Urinary bladder (tissue), 4 donors: Measurements from ENCODE around the gene PGAP6. TPM values are rescaled to one million over a fixed set of nuclear protein-coding genes. Genes with fewer than 3 reads are reported as not detected.
A peak's percentile ranks its signal among the peaks of the same experiment; 100 is the strongest.
"Not testable (repeated sequence)": the region's sequence is repeated elsewhere in the genome, so short reads cannot be mapped to it uniquely, and the experiment has no call there.

Source experiments
- DNase-seq: peaks from one replicate; pipeline ENCODE4 v3.0.0-alpha.2; 2015; ENCODE audit errors: extremely low spot score
- H3K27ac ChIP-seq: one replicate; pipeline ENCODE4 v1.5.1; 2013; ENCODE audit warnings: low read depth, mild to moderate bottlenecking, moderate library complexity
- H3K36me3 ChIP-seq: one replicate; pipeline ENCODE4 v1.6.1; 2013; ENCODE audit warnings: mild to moderate bottlenecking, moderate library complexity; ENCODE audit not compliant: insufficient read depth
- H3K4me1 ChIP-seq: one replicate; pipeline ENCODE4 v1.6.1; 2013; ENCODE audit warnings: mild to moderate bottlenecking, moderate library complexity; ENCODE audit not compliant: insufficient read depth
- H3K4me3 ChIP-seq: one replicate; pipeline ENCODE4 v1.5.1; 2013; ENCODE audit warnings: low read depth, low read length
- WGBS: extraction: QIAGEN DNeasy Blood & Tissue Kit; methylation state at CpG from one replicate; pipeline ENCODE4 v1.1.7; 2013; 5-methylcytosine and 5-hydroxymethylcytosine counted together
- polyA plus RNA-seq: library from polyadenylated mRNA; stranded (reverse); fragments of 200-250 nt; gene quantifications from one replicate; pipeline ENCODE4 v1.2.3, GENCODE V29; 2013
- total RNA-seq: library from RNA; depleted of rRNA; stranded (reverse); fragments of >200 nt; gene quantifications from one replicate; pipeline ENCODE4 v1.2.3, GENCODE V29; 2014
- donor health status: healthy with polysubstance abuse.
- donor health status: healthy.

Gene PGAP6
- total and polyA plus RNA-seq, 2 donors: 15.9 to 53.8 TPM

GRCh38 chr16:351804-352520, 29.8 kb downstream of the PGAP6 start:
- Histone ChIP-seq H3K4me3 (peak overlapping the region; percentile 89), H3K36me3 (no peaks in the 10 kb centered on the region), H3K4me1 (no peaks in the 10 kb centered on the region), H3K27ac (no peak overlapping the region)
- under 1% methylated on average over 95 of the region's 95 CpGs for WGBS
- DNase-seq: no peak

- Histone ChIP-seq H3K4me1 (no peaks in the 10 kb centered on the region), H3K36me3 (no peaks in the 10 kb centered on the region), H3K4me3 (no peak overlapping the region), H3K27ac (no peak overlapping the region)
- no peak for DNase-seq
- 79% methylated on average over 8 of the region's 8 CpGs for WGBS
Observed at GRCh38 chr16:350203-350602, 31.6 kb downstream of the PGAP6 start.

GRCh38 chr16:349211-349610, 32.6 kb downstream of the PGAP6 start:
- H3K27ac ChIP-seq: no peak overlapping the region
- H3K4me1 ChIP-seq: no peaks in the 10 kb centered on the region
- DNase-seq: no peak
- no peaks in the 10 kb centered on the region for H3K36me3 ChIP-seq
- 91% methylated on average over 7 of the region's 7 CpGs for WGBS
- no peak overlapping the region for H3K4me3 ChIP-seq

GRCh38 chr16:348495-348894, 33.3 kb downstream of the PGAP6 start:
- not testable (repeated sequence) for DNase-seq, H3K4me1 ChIP-seq, H3K27ac ChIP-seq, H3K36me3 ChIP-seq, H3K4me3 ChIP-seq
- WGBS: 93% methylated on average over 10 of the region's 10 CpGs

- Histone ChIP-seq H3K4me1 (no peaks in the 10 kb centered on the region), H3K4me3 (no peak overlapping the region), H3K36me3 (no peaks in the 10 kb centered on the region), H3K27ac (no peak overlapping the region)
- DNase-seq: no peak
- 94% methylated on average over 6 of the region's 6 CpGs for WGBS
Observed at GRCh38 chr16:347203-347602, 34.6 kb downstream of the PGAP6 start.

- WGBS: 88% methylated on average over 15 of the region's 15 CpGs
- Histone ChIP-seq H3K27ac (no peak overlapping the region), H3K4me3 (no peak overlapping the region), H3K36me3 (no peaks in the 10 kb centered on the region), H3K4me1 (no peaks in the 10 kb centered on the region)
- DNase-seq: no peak
Observed at GRCh38 chr16:346587-346986, 35.2 kb downstream of the PGAP6 start.

- H3K4me3 ChIP-seq: no peak overlapping the region
- 93% methylated on average over 11 of the region's 11 CpGs for WGBS
- H3K36me3 ChIP-seq: no peaks in the 10 kb centered on the region
- H3K4me1 ChIP-seq: no peaks in the 10 kb centered on the region
- no peak overlapping the region for H3K27ac ChIP-seq
- DNase-seq: no peak
Observed at GRCh38 chr16:345772-346171, 36.0 kb downstream of the PGAP6 start.

- Histone ChIP-seq H3K36me3 (no peaks in the 10 kb centered on the region), H3K4me1 (no peaks in the 10 kb centered on the region), H3K27ac (no peak overlapping the region), H3K4me3 (no peak overlapping the region)
- WGBS: 90% methylated on average over 18 of the region's 18 CpGs
- no peak for DNase-seq
Observed at GRCh38 chr16:342455-343213, 39.1 kb downstream of the PGAP6 start.

GRCh38 chr16:341974-342336, 39.8 kb downstream of the PGAP6 start:
- WGBS: 88% methylated on average over 13 of the region's 13 CpGs
- H3K27ac ChIP-seq, DNase-seq, H3K4me3 ChIP-seq, H3K4me1 ChIP-seq, H3K36me3 ChIP-seq: not testable (repeated sequence)

GRCh38 chr16:341095-341973, 40.4 kb downstream of the PGAP6 start:
- 97% methylated on average over 46 of the region's 47 CpGs for WGBS

GRCh38 chr16:340370-341091, 41.2 kb downstream of the PGAP6 start:
- no peak for DNase-seq
- H3K4me3 ChIP-seq: no peak overlapping the region
- 94% methylated on average over 23 of the region's 23 CpGs for WGBS
- H3K36me3 ChIP-seq: no peaks in the 10 kb centered on the region
- no peak overlapping the region for H3K27ac ChIP-seq
- no peaks in the 10 kb centered on the region for H3K4me1 ChIP-seq

More at GRCh38 chr16:341095-341973, 40.4 kb downstream of the PGAP6 start:
- H3K4me3 ChIP-seq, H3K36me3 ChIP-seq, H3K4me1 ChIP-seq, H3K27ac ChIP-seq, DNase-seq: not testable (repeated sequence)

GRCh38 chr16:339680-340079, 42.1 kb downstream of the PGAP6 start:
- DNase-seq: no peak
- WGBS: 70% methylated on average over 5 of the region's 5 CpGs
- H3K36me3 ChIP-seq: no peaks in the 10 kb centered on the region

GRCh38 chr16:337975-338575, 43.7 kb downstream of the PGAP6 start:
- Histone ChIP-seq H3K27ac (no peak overlapping the region), H3K4me1 (no peaks in the 10 kb centered on the region), H3K36me3 (no peaks in the 10 kb centered on the region), H3K4me3 (no peak overlapping the region)
- no peak for DNase-seq
- WGBS: 83% methylated on average over 21 of the region's 21 CpGs

More at GRCh38 chr16:339680-340079, 42.1 kb downstream of the PGAP6 start:
- no peak overlapping the region for H3K4me3 ChIP-seq
- H3K27ac ChIP-seq: no peak overlapping the region
- H3K4me1 ChIP-seq: no peaks in the 10 kb centered on the region
